Right forelimb (tissue), 1 donor: ENCODE data around the gene ACSL3.
"Not testable (repeated sequence)": the region's sequence is repeated elsewhere in the genome, so short reads cannot be mapped to it uniquely, and the experiment has no call there.

Source experiments
- DNase-seq: peaks from one replicate; pipeline ENCODE4 v3.0.0-alpha.2; 2018

Gene ACSL3

DNA sequence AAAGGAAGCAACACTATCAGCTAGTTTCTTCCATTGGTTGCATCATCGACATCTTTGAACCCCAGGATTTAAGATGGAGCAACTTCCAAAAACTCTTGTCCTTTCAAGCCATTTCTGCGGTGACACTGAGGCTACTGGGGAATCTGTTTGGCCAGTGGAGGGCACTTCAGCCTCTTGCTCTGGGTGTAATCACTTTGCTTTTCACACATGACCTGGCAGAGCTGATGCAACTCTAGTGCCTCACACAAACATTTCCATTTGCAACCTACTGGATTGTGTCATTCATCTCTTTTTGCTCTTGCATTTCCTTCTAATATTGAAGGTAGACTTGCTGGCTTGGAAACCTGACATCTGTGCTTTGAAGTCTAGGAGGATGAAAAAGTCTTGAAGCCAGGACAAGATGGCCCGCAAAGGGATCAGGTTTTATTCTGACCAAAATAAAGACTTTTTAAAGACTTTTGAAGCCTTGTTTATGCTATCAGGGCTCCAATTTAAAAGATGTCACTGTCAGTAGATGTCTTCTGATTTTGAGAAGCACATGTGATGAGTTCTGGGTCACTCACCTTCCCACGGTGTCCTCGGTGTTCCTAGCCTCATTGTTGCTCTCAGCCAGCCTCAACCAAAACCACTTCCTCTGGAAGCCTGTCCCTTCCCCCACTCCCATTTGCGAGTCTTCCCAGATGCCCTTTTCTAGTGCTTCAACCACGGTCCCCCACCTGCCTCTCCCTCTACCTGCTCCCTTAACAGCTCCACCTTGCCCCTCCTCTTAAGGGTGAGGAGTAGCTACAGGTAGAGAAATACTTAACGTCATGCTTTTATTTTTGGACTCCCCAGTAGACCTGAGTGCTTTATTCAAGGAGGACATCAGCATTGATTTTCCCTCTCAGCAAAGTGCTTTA, 121.4 kb downstream of the ACSL3 start:
- DNase-seq, result no peak

DNA sequence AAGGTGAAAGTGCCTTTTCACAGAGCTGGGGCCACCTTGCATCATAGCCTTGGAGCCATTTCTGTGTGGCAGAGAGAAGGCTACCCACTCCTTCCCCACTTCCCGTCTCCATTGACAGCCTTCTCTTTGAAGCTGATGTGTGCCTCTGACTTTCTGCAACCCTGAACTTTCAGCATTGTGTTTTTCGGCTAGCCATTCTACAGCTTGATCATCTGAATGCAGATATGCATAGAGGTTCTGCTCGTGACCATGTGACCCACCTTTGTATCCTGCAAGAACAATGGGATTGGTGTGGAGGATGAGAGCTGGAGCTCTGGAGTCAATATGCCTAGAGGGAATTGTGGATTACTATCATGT, 122.1 kb downstream of the ACSL3 start:
- DNase-seq, result no peak

DNA sequence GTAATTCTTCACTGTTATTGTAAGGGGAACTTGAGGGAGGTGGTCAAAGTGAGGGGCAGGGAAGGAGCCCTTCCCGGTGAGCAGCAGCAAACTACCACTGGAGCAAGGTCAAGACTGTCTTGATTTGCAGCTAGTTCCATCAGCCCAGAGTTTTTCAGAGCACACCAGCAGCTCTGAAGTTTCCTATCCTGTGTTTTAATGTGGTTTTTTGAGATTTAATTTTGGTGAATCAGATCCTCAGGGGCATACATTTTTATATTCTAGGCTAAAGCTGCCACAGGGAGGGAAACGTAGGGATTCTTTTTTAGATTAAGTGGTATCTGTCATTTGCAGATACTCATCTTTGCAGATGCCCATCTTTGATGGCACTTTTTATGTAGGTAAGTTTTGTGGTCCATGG, 124.1 kb downstream of the ACSL3 start:
- DNase-seq, result no peak

DNA sequence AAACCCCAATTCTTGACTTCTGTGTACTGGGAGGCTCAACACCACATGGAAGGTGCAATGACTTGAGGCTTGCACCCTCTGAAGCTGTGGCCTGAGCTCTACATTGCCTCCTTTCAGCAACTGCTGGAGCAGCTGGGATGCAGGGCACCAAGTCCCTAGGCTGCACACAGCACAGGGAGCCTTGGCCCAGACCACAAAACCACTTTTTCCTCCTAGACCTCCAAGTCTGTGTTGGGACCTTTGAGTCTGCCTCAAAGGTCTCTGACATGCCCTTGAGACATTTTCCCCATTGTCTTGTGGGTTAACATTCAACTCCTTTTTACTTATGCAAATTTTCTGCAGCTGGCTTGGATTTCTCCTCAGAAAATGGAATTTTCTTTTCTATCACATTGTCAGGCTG, 128.6 kb downstream of the ACSL3 start:
- no peak for DNase-seq

DNA sequence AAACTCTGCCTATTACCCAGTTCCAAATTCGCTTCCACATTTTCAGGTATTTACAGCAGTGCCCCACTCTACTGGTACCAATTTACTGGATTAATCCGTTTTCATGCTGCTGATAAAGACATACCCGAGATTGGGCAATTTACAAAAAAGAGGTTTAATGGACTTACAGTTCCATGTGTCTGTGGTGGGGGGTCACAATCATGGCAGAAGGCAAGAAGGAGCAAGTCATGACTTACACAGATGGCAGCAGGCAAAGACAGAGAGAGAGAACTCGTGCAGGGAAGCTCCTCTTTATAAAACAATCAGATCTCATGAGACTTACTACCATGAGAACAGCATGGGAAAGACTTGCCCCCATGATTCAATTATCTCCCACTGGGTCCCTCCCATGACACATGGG, 129.4 kb downstream of the ACSL3 start:
- DNase-seq, result not testable (repeated sequence)

DNA sequence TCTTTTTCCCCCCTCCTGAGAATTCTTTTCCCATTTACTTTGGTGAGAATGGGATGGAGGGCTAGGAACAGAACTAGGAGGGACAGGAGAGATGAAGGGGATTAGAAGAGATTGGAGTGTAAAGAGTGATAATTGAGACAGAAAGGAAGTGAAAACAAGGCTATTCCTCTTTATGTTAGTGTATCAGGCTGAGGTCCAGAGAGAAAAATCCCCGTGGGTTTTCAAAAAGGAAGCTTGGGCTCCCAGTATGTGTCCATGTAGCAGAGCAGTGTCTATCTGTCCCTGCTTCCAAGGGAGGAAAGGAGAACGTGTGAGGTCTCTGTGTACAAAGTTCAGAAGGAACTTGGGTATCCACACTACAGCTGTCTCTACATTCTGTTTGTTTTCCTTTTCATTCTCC, 131.3 kb downstream of the ACSL3 start:
- no peak for DNase-seq
